Measurements from ENCODE around the gene C16orf54. TPM values are rescaled to one million over a fixed set of nuclear protein-coding genes. Genes with fewer than 3 reads are reported as not detected.

The C16orf54 gene
- total and polyA plus RNA-seq, 2 donors (not counting 1 experiment from before 2014, with no cell fraction given), result not detected

- TF ChIP-seq EZH2 (IDR thresholded peaks at IDR 0.05; ENCODE audit: low read length, missing control alignments) (no peak), CTCF (conservative IDR thresholded peaks at IDR 0.05 in 1 of 2, IDR thresholded peaks at IDR 0.05 in 1 of 2; ENCODE audit: low read depth in 1 of 2, low read length in 2 of 2) (no peak)
- DNase-seq (ENCODE audit: low read depth in 2 of 2), result no peak
Measured at GRCh38 chr16:29738514-29738913, 7.3 kb downstream of the C16orf54 start.

GRCh38 chr16:29737713-29738112 lies 8.1 kb downstream of the C16orf54 start:
- H3K9ac ChIP-seq (ENCODE audit: insufficient read depth, low read length), result no peak overlapping the region
- TF ChIP-seq CTCF (conservative IDR thresholded peaks at IDR 0.05 in 1 of 2, IDR thresholded peaks at IDR 0.05 in 1 of 2; ENCODE audit: low read depth in 1 of 2, low read length in 2 of 2) (no peak), EZH2 (IDR thresholded peaks at IDR 0.05; ENCODE audit: low read length, missing control alignments) (no peak)
- H3K27me3 ChIP-seq (ENCODE audit: control insufficient read depth, insufficient read depth, low read length), result peaks cover 6% of the 10 kb centered on the region
- H3K36me3 ChIP-seq (ENCODE audit: control insufficient read depth, insufficient read depth, low read length), result no peaks in the 10 kb centered on the region
- H3K27ac ChIP-seq (ENCODE audit: insufficient read depth, low read length), result no peak overlapping the region
- no peak for DNase-seq (ENCODE audit: low read depth in 2 of 2)
- no peak overlapping the region for H3K4me2 ChIP-seq (ENCODE audit: extremely low read depth, insufficient read depth, low read length)
- no peaks in the 10 kb centered on the region for H3K9me3 ChIP-seq (ENCODE audit: control insufficient read depth, insufficient read depth, low read depth, low read length)
- H3K79me2 ChIP-seq (ENCODE audit: control insufficient read depth, insufficient read depth, low read length), result no peaks in the 10 kb centered on the region
- H4K20me1 ChIP-seq (ENCODE audit: control insufficient read depth, extremely low read depth, insufficient read depth, low read length), result no peaks in the 10 kb centered on the region
- H3K4me1 ChIP-seq (ENCODE audit: control insufficient read depth, extremely low read depth, insufficient read depth, low read length), result no peaks in the 10 kb centered on the region
- H2AFZ ChIP-seq (ENCODE audit: low read length), result no peak overlapping the region
- H3K4me3 ChIP-seq (replicated peaks in 1 of 4; ENCODE audit: control extremely low read depth in 1 of 4, insufficient read depth in 1 of 4, low read depth in 3 of 4, low read length in 4 of 4), result no peak overlapping the region

More at GRCh38 chr16:29738514-29738913, 7.3 kb downstream of the C16orf54 start:
- H3K27ac ChIP-seq (ENCODE audit: insufficient read depth, low read length), result no peak overlapping the region
- no peaks in the 10 kb centered on the region for H3K4me1 ChIP-seq (ENCODE audit: control insufficient read depth, extremely low read depth, insufficient read depth, low read length)
- H3K9me3 ChIP-seq (ENCODE audit: control insufficient read depth, insufficient read depth, low read depth, low read length), result no peaks in the 10 kb centered on the region
- no peak overlapping the region for H2AFZ ChIP-seq (ENCODE audit: low read length)
- peaks cover 6% of the 10 kb centered on the region for H3K27me3 ChIP-seq (ENCODE audit: control insufficient read depth, insufficient read depth, low read length)
- no peak overlapping the region for H3K4me2 ChIP-seq (ENCODE audit: extremely low read depth, insufficient read depth, low read length)
- no peaks in the 10 kb centered on the region for H4K20me1 ChIP-seq (ENCODE audit: control insufficient read depth, extremely low read depth, insufficient read depth, low read length)
- no peak overlapping the region for H3K4me3 ChIP-seq (replicated peaks in 1 of 4; ENCODE audit: control extremely low read depth in 1 of 4, insufficient read depth in 1 of 4, low read depth in 3 of 4, low read length in 4 of 4)
- no peaks in the 10 kb centered on the region for H3K79me2 ChIP-seq (ENCODE audit: control insufficient read depth, insufficient read depth, low read length)
- no peaks in the 10 kb centered on the region for H3K36me3 ChIP-seq (ENCODE audit: control insufficient read depth, insufficient read depth, low read length)
- no peak overlapping the region for H3K9ac ChIP-seq (ENCODE audit: insufficient read depth, low read length)

GRCh38 chr16:29736764-29737163 lies 9.0 kb downstream of the C16orf54 start:
- no peak overlapping the region for H3K27ac ChIP-seq (ENCODE audit: insufficient read depth, low read length)
- no peak for TF ChIP-seq EZH2 (IDR thresholded peaks at IDR 0.05; ENCODE audit: low read length, missing control alignments)
- TF ChIP-seq CTCF (conservative IDR thresholded peaks at IDR 0.05 in 1 of 2, IDR thresholded peaks at IDR 0.05 in 1 of 2; ENCODE audit: low read depth in 1 of 2, low read length in 2 of 2), result no peak
- H3K4me2 ChIP-seq (ENCODE audit: extremely low read depth, insufficient read depth, low read length), result no peak overlapping the region
- no peaks in the 10 kb centered on the region for H3K9me3 ChIP-seq (ENCODE audit: control insufficient read depth, insufficient read depth, low read depth, low read length)
- no peak overlapping the region for H3K9ac ChIP-seq (ENCODE audit: insufficient read depth, low read length)
- H2AFZ ChIP-seq (ENCODE audit: low read length), result no peak overlapping the region
- no peaks in the 10 kb centered on the region for H3K79me2 ChIP-seq (ENCODE audit: control insufficient read depth, insufficient read depth, low read length)
- no peaks in the 10 kb centered on the region for H4K20me1 ChIP-seq (ENCODE audit: control insufficient read depth, extremely low read depth, insufficient read depth, low read length)
- no peak overlapping the region for H3K4me3 ChIP-seq (replicated peaks in 1 of 4; ENCODE audit: control extremely low read depth in 1 of 4, insufficient read depth in 1 of 4, low read depth in 3 of 4, low read length in 4 of 4)
- H3K36me3 ChIP-seq (ENCODE audit: control insufficient read depth, insufficient read depth, low read length), result no peaks in the 10 kb centered on the region
- no peak for DNase-seq (ENCODE audit: low read depth in 2 of 2)
- no peaks in the 10 kb centered on the region for H3K4me1 ChIP-seq (ENCODE audit: control insufficient read depth, extremely low read depth, insufficient read depth, low read length)
- H3K27me3 ChIP-seq (ENCODE audit: control insufficient read depth, insufficient read depth, low read length), result peaks cover 6% of the 10 kb centered on the region
